Suprapubic skin (tissue), 3 donors: Measurements from ENCODE around the gene SPATA6L.

ENCODE experiments used
- EP300 ChIP-seq: sonication (generic); formaldehyde crosslinking; IDR thresholded peaks from one replicate; pipeline ENCODE4 v1.6.1; 2017; ENCODE audit warnings: antibody characterized with exemption
- POLR2A ChIP-seq, 2 donors: fragments of 450-650 bp; IDR thresholded peaks; one replicate each; pipeline ENCODE4 v1.6.1; 2017; ENCODE audit warnings: antibody characterized with exemption in 2 of 2, mild to moderate bottlenecking in 2 of 2, moderate library complexity in 2 of 2
- TF ChIP-seq, protein P1 (sequence below), 2 donors: fragments of 200-600 bp in 1 of 2; fragments of 450-650 bp in 1 of 2; sonication (generic) in 1 of 2; IDR thresholded peaks; one replicate each; pipeline ENCODE4 v1.5.1; 2016 to 2019; ENCODE audit warnings: antibody characterized with exemption in 2 of 2, mild to moderate bottlenecking in 1 of 2, moderate library complexity in 1 of 2

DNA sequence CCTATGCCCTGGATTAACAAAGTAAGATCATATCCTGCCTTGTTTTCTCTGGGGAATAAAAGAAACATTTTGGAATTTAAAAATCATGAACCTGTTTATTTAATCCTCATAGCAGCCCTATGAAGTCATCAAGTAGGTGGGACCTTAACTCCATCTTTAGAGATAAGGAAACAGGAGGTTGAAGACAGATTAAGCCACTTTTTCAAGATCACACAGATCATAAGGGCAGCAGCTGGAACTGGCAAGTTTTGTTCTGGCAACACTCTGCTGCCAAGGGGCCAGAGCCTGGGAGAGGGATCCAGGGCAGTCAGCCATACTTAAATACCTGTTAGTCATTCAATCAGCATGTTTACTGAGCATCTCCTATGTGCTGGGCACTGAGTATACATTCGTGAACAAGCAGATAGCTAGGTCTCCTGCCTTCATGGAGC, 112.3 kb downstream of the SPATA6L start:
- TF ChIP-seq, protein P1, sequence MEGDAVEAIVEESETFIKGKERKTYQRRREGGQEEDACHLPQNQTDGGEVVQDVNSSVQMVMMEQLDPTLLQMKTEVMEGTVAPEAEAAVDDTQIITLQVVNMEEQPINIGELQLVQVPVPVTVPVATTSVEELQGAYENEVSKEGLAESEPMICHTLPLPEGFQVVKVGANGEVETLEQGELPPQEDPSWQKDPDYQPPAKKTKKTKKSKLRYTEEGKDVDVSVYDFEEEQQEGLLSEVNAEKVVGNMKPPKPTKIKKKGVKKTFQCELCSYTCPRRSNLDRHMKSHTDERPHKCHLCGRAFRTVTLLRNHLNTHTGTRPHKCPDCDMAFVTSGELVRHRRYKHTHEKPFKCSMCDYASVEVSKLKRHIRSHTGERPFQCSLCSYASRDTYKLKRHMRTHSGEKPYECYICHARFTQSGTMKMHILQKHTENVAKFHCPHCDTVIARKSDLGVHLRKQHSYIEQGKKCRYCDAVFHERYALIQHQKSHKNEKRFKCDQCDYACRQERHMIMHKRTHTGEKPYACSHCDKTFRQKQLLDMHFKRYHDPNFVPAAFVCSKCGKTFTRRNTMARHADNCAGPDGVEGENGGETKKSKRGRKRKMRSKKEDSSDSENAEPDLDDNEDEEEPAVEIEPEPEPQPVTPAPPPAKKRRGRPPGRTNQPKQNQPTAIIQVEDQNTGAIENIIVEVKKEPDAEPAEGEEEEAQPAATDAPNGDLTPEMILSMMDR (IDR thresholded peaks at IDR 0.05) = no peak
- TF ChIP-seq POLR2A (IDR thresholded peaks at IDR 0.05) (no peak), EP300 (no peak)
